ENCODE data around the gene NCS1.

DNA sequence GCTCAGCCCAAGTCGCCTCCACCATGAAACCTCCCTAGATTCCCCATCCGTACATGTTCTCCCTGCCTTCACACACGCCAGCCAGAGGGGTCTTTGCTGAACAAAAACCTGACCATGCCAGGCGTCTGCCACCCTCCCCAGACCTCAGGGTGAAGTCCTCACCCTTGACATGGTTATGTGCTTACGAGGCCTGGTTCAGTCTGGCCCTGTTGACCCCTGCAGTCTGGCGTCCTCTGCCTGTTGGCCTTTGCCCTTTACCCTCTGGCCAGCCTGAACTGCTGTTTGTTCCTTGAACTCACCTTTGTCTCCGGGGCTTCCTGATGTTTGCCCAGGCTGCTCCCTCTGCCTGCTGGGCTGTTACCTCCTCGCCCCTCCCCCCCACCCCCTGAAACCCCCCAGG, 29.8 kb downstream of the NCS1 start:
- TF ChIP-seq, protein P1, sequence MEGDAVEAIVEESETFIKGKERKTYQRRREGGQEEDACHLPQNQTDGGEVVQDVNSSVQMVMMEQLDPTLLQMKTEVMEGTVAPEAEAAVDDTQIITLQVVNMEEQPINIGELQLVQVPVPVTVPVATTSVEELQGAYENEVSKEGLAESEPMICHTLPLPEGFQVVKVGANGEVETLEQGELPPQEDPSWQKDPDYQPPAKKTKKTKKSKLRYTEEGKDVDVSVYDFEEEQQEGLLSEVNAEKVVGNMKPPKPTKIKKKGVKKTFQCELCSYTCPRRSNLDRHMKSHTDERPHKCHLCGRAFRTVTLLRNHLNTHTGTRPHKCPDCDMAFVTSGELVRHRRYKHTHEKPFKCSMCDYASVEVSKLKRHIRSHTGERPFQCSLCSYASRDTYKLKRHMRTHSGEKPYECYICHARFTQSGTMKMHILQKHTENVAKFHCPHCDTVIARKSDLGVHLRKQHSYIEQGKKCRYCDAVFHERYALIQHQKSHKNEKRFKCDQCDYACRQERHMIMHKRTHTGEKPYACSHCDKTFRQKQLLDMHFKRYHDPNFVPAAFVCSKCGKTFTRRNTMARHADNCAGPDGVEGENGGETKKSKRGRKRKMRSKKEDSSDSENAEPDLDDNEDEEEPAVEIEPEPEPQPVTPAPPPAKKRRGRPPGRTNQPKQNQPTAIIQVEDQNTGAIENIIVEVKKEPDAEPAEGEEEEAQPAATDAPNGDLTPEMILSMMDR (IDR thresholded peaks at IDR 0.05 in 2 of 3, conservative IDR thresholded peaks at IDR 0.05 in 1 of 3; ENCODE audit: insufficient read depth in 2 of 3, low read depth in 1 of 3, low read length in 3 of 3) = no peak
- TF ChIP-seq KDM4B (IDR thresholded peaks at IDR 0.05; ENCODE audit: borderline replicate concordance in 2 of 2, low read depth in 1 of 2) (no peak), POLR2A (conservative IDR thresholded peaks at IDR 0.05) (no peak), HDAC2 (IDR thresholded peaks at IDR 0.05) (no peak), NONO (IDR thresholded peaks at IDR 0.05; ENCODE audit: low read depth in 2 of 2, low read length in 1 of 2) (no peak), SRF (CRISPR knock-in tag; IDR thresholded peaks at IDR 0.05) (no peak)
- TF ChIP-seq, protein P2, sequence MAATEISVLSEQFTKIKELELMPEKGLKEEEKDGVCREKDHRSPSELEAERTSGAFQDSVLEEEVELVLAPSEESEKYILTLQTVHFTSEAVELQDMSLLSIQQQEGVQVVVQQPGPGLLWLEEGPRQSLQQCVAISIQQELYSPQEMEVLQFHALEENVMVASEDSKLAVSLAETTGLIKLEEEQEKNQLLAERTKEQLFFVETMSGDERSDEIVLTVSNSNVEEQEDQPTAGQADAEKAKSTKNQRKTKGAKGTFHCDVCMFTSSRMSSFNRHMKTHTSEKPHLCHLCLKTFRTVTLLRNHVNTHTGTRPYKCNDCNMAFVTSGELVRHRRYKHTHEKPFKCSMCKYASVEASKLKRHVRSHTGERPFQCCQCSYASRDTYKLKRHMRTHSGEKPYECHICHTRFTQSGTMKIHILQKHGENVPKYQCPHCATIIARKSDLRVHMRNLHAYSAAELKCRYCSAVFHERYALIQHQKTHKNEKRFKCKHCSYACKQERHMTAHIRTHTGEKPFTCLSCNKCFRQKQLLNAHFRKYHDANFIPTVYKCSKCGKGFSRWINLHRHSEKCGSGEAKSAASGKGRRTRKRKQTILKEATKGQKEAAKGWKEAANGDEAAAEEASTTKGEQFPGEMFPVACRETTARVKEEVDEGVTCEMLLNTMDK (IDR thresholded peaks at IDR 0.05; ENCODE audit: borderline replicate concordance, insufficient read depth, low read depth, low read length, poor library complexity, severe bottlenecking) = no peak

Data from K562 (cell line).